GM12891 (cell line): Measurements from ENCODE around the gene ERICH2.

Experiments used
- PAX5 ChIP-seq: IDR thresholded peaks from 2 replicates; pipeline ENCODE4 v1.6.1; 2011; ENCODE audit warnings: low read length, moderate library complexity, mild to moderate bottlenecking; ENCODE audit not compliant: insufficient read depth, severe bottlenecking
- POLR2A ChIP-seq: IDR thresholded peaks from 2 replicates; pipeline ENCODE4 v1.6.1; 2011; ENCODE audit warnings: low read depth, low read length, control low read depth
- POLR2AphosphoS5 ChIP-seq: IDR thresholded peaks from 2 replicates; pipeline ENCODE4 v1.6.1; 2011; ENCODE audit warnings: low read depth, low read length, control low read depth

DNA sequence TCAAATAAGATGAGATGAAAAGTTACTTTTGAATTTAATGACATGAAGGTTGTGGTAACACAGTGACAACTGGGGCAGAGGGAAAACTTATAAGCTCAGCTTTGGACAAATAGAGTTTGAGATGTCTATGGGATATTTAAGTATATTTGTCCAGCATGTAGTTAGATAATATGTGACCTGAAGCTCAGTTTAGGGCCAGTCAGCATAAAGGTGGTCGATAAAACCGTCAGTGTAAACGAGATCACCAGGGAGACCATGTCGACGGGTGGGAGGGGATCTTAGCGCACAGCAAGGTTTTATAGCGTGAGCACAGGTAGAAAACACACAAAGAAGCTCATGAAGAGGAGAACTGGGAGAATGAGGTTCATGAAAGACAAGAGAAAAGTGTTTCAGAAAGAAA, 7.4 kb upstream of the ERICH2 start:
- TF ChIP-seq POLR2AphosphoS5 (no peak), POLR2A (no peak), PAX5 (no peak)
